Stimulated activated CD8-positive, alpha-beta memory T cell treated with anti-CD3 and anti-CD28 coated beads, Interleukin-4, amount 100 ng/mL, for 24 hours (primary cell): ENCODE results near the gene SAP30BP.

Experiments used
- DNase-seq: peaks from one replicate; pipeline ENCODE4 v3.0.0-alpha.2; 2020; ENCODE audit warnings: low read depth

Gene SAP30BP

GRCh38 chr17:75740631-75741077 lies 73.5 kb downstream of the SAP30BP start:
- no peak for DNase-seq

GRCh38 chr17:75742337-75742736 lies 75.2 kb downstream of the SAP30BP start:
- no peak for DNase-seq

- DNase-seq = no peak
Observed at GRCh38 chr17:75743625-75744206, 76.6 kb downstream of the SAP30BP start.

- no peak for DNase-seq
Observed at GRCh38 chr17:75748706-75749105, 81.6 kb downstream of the SAP30BP start.

GRCh38 chr17:75749545-75750389 lies 82.6 kb downstream of the SAP30BP start:
- peak; percentile 85 for DNase-seq

GRCh38 chr17:75750661-75751423 lies 83.7 kb downstream of the SAP30BP start:
- no peak for DNase-seq

GRCh38 chr17:75751676-75752404 lies 84.7 kb downstream of the SAP30BP start:
- DNase-seq = no peak

GRCh38 chr17:75752405-75752709 lies 85.2 kb downstream of the SAP30BP start:
- DNase-seq = no peak

- DNase-seq = no peak
Observed at GRCh38 chr17:75752802-75753513, 85.8 kb downstream of the SAP30BP start.

- peak; percentile 64 for DNase-seq
Observed at GRCh38 chr17:75753514-75754377, 86.6 kb downstream of the SAP30BP start.

- no peak for DNase-seq
Observed at GRCh38 chr17:75754378-75755204, 87.5 kb downstream of the SAP30BP start.

- DNase-seq = no peak
Observed at GRCh38 chr17:75755205-75755901, 88.2 kb downstream of the SAP30BP start.

GRCh38 chr17:75755990-75756389 lies 88.9 kb downstream of the SAP30BP start:
- no peak for DNase-seq

GRCh38 chr17:75756451-75757085 lies 89.4 kb downstream of the SAP30BP start:
- no peak for DNase-seq

GRCh38 chr17:75757086-75757681 lies 90.0 kb downstream of the SAP30BP start:
- DNase-seq = no peak
